ENCODE data around the gene ERC1.
"Not testable (repeated sequence)": the region's sequence is repeated elsewhere in the genome, so short reads cannot be mapped to it uniquely, and the experiment has no call there.

Gene ERC1

DNA sequence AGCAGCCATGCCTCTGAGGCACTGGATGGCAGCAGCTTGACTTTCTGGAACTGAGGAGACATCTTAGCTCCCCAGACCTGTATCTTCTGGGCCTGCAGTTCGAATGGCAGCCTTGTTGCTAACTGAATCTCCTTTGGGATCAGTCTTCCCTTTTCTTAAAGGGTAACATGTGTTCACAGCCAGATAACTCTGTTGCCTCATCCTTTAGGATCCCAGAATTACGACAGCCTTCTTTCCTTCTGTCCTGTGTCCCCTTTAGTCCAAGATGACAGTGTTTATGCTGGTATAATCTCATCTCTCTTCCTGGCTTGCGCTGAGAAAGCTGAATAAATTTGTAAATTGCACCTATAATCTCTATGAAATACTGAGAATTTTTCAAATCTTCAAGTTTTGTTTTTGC lies 9.1 kb upstream of the ERC1 start:
- no peak for DNase-seq (ENCODE audit: low read depth in 2 of 2)

DNA sequence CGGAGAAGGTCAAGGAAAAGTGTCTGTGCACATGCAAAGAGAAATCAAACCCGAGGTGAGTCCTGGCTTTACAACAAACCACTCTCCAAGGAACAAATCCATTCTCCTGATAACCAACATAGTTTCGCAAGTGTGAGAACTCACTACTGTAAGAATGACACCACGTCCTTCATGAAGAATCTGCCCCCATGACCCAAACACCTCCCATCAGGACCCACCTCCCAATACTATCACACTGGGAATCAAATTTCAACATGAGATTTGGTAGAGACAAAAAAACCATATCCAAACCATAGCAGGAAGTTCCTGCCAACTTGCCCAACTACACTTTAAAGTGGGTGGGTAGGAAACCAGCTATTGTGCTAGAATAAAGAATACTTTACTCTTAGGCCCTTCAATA lies 2.4 kb upstream of the ERC1 start:
- no peak for DNase-seq (ENCODE audit: low read depth in 2 of 2)

DNA sequence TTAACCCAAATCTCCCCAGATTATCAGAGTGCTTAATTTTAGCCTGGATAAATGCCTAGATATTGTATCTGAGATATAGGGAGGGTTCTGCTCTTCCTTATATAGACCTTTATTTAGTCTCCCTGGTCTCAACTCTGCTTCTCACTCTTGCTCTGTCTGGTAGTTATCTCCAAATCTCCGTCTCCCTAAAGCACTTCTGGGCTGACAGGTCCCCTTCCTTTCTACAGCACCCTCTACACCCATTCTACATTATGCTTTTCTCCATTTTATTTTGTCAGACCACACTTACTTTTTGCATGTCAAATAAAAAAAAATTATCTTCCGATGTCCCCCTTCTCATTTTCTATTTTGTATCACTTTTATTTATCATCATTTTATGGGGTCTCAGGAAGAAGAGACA lies 2.0 kb upstream of the ERC1 start:
- DNase-seq (ENCODE audit: low read depth in 2 of 2): no peak

DNA sequence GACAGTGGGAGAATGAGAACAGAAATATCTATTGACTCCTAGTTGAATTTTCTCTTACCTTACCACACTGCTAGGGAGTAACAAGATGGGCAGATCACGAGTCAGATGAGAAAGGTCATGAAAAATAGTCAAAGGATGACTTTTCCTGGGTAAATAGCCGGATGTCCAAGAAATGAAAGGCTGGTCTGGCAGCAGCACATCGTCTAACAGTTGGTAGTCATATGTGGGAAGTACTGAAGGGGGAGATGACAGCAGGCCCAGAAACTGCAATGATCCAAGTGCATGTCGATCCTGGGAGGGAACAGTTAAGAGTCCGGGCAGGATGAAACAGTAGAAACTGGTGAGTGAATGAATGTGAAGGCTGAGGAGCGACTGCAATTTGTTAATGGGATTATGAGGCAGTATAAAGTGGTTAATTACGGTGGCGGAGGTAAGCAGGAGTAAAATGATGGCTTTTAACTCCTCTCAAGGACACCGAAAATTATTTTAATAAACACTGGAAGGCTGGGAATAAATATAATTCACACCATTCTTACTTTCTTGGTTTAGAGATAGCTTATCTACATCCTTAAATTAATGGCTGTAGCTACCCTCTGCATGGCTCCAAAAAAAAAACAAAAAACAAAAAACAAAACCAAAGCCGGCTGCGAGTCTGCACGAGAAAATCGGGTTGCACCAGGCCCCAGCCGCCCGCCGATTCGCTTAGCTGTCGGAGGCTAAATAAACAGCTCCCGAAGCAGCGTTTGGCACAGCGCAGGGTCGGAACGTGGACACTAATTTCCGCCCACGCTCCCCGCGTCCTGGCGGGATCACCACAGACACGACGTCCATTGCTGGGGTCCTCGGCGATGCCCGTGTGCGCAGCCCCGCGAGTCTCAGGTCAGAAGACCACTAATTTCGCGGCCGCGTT lies 1.0 kb upstream of the ERC1 start:
- peak; percentile 40 to 48 for DNase-seq (ENCODE audit: low read depth in 2 of 2)

DNA sequence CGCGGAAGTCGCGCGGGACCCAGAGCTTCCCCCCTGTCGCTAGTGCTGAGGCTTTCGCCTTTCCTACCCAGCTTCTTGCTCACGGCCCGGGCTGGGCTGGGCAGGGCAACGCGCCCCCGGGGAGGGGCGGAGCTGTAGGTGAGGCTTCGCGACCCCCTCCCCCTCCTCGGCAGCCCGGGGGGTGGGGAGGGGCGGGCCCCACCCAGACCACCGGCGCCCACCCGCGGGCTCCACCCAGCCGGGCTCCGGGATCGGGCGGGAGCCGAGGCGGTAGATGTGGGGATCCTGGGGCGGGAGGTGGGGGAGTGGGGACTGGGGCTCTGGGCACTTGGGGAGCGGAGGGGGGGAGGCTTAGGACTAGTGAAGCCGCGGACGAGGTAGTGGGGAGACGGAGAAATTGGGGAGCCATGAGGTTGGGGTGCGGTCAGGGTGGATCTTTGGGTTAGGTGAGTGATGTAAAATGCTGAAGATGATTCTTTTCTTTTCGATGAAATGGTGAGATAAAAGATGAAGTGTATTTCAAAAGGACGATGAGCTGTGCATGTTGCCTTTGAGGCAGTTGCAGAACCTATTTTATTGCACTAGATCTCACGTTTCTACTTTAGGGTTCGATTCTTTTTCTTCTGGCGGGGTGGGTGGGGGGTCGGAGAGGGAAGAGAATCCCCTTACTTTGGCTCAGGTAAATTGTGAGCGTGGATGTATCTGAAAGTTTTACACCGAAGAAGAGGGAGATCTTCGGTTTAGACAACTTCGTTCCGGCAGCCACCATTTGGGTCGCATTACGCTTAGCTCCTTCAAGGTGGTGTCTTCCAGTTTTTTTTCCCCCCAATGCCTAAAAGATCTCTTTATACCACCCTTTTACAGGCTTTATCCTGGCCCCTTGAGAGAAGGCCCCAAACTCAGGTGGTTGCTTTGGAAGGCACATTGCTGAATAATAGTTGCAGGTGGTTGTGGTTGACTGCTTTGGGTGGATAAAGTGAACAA lies 619 bp downstream of the ERC1 start:
- DNase-seq (ENCODE audit: low read depth in 2 of 2): no peak

DNA sequence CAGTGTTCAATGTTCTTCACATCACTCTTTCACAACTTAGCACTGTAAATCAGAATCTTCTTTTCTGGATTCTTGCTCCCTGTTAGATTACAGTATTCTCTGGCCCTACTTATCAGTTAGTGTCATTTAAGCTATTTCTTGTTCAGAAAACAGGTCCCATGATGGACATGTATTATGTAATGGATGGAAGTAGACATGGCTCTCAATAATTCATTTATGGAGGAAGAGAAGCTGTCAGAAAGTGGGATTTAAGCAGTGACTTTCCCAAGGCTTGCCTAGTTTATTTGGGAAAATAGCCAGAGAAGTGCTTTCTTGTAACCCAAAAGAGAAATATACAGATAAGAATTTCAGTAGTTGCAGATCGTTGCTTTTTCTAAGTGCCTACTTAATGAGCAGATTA lies 1.6 kb downstream of the ERC1 start:
- no peak for DNase-seq (ENCODE audit: low read depth in 2 of 2)

DNA sequence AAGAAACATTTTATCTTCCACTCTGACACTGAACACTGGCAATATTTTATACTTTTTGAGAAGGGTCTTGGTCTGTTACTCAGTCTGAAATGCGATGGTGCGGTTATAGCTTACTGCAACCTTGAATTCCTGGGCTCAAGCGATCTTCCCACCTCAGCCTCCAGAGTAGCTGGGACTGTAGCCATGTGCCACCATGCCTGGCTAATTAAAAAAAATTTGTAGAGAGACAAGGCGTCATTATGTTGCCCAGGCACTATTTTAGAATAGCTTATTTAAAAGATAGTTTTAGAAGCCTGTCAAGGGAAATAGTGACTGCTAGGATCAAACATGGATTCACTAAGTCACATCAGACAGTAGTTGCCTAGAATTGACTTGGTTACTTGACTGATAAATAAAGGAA lies 5.9 kb downstream of the ERC1 start:
- no peak for DNase-seq (ENCODE audit: low read depth in 2 of 2)

DNA sequence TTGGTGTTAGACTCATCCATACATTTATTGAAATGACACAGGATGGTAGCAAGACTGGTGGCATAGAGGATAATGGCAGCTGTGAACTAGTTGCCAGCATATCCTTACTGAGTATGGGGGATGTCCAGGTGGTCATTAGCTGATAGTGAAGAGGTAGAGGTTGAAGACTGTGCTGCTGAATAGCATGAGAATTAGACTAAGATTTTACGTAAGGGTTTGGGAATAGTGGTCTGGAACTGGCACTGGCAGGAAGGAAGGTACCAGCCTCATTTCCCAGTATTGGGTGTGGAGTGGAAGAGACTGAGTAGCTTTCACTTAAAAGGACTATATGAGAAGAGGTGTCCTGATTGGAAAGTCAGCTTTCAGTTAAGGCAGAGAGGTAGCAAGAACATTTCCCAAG lies 6.5 kb downstream of the ERC1 start:
- no peak for DNase-seq (ENCODE audit: low read depth in 2 of 2)

DNA sequence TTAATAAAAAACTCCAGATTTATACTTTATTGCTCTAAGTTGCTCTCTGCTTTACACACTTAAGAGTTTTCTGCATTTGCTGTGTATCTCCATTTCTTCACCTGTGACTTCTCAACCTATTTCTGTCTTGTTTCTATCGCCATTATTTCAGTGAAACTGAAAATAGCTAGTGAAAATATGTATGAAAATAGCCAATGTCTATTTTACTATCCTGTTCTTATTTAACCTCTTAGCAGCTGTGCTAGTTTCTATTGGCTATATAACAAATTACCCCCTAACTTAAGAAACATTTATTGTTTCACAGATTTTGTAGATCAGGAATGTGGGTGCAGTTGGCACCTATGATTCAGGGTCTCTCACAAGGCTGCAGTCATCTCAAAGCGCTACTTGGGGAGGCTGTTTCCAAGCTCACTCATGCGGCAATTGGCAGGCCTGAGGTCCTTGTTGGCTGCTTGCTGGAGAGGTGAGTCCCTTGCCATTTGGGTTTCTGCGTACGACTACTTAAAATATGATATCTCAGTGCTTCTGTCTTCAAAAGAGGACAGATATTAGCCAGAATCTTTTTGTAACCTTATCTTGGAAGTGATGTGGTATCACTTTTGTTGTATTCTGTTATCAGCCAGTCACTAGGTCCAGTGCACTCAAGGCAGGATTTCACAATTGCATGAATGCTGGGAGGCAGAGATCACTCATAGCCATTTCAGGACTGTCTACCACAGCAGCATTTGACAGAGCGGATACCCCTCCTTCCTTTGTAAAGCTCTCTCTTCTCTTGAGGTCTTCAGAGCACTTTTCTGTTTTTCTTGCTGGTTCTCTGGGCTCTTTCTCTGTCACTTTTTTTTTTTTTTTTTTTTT lies 7.2 kb downstream of the ERC1 start:
- DNase-seq (ENCODE audit: low read depth in 2 of 2): no peak

DNA sequence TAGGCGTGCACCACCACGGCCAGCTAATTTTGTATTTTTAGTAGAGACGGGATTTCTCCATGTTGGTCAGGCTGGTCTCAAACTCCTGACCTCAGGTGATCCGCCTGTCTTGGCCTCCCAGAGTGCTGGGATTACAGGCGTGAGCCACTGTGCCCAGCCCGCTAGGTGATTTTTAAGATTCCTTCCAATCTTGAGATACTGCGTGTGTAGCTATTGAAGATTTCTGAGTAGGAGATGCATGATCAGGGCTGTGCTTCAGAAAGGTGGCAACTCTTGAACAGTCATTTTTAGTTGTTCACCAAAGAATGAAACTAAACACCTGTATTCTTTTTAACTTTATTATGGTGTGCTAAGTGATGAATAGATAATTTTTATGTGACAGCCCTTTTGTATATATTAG lies 8.7 kb downstream of the ERC1 start:
- DNase-seq (ENCODE audit: low read depth in 2 of 2): not testable (repeated sequence)

DNA sequence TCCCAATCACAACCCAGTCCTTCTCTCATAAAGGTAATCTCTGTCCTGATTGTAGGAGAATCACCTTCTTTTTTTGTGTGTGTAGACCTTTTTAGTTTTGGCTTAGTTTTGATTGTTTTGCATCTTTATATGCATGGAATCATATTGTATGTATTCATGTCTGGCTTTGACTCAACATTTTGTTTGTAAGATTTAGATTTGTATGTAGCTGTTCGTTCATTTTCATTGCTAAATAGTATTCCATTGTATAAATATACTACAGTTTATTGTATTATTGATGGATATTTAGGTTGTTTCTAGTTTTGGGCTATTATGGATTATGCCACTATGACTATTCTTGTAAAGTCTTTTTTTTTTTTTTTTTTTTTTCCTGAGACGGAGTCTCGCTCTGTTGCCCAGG lies 10.5 kb downstream of the ERC1 start:
- DNase-seq (ENCODE audit: low read depth in 2 of 2): no peak

DNA sequence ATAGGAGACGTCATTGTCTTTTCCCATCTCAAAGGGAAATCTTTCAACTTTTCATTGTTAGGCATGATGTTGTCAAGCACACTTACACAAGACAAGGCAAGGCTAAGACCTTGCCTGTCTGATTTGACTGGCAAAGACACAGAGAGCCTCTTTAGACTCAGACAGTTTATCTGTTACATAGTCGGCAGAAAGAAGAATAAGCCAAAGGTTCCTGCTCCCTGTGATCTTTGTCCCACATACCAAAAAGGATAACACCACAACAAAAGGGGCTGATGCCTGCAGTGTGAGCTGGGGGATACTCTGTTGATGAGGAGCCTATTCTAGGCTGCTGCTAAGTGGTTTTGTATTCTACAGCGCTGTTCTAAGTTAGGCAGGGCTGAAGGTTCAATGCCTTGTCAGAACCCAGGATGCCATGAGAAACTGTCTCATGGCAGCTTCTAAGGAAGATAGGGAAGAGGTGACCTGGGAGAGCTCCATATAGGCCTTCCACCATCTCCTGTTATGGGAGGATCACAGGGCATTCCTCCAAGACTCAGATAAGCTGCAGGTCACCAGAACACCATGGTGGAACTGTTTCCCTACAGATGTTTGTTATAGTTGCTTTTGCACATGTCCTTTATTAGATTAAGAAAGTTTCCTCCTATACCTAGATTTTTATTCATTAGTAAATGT lies 12.7 kb downstream of the ERC1 start:
- DNase-seq (ENCODE audit: low read depth in 2 of 2): no peak

DNA sequence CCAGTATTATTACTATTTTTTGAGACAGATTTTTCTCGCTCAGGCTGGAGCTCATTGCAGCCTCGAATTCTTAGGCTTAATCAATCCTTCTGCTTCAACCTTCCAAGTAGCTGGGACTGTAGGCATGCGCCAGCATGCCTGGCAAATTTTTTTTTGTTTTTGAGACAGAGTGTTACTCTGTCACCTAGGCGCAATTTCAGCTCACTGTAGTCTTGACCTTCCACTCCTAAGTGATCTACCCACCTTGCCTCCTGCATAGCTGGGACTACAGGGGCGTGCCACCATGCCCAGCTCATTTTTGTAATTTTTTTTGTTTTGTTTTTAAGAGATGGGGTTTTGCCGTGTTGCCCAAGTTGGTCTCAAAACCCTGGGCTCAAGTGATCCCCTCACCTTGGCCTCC lies 15.2 kb downstream of the ERC1 start:
- DNase-seq (ENCODE audit: low read depth in 2 of 2): no peak

DNA sequence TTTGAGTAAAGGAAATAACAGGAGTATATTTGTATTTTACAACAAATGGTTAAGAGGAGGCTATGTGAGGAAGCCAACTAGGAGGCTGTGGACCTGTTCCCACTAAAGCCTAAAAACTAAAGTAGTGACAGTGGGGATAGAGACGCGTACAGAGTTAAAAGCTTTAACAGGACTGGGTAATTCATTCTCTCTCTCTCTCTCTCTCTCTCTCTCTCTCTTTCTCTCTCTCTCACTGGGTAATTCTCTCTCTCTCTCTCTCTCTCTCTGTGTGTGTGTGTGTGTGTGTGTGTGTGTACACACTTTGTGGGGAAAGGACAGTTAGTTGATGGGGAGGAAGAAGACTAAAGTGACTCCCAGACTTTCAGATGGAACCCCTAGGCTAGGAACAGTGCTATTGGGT lies 16.3 kb downstream of the ERC1 start:
- no peak for DNase-seq (ENCODE audit: low read depth in 2 of 2)

DNA sequence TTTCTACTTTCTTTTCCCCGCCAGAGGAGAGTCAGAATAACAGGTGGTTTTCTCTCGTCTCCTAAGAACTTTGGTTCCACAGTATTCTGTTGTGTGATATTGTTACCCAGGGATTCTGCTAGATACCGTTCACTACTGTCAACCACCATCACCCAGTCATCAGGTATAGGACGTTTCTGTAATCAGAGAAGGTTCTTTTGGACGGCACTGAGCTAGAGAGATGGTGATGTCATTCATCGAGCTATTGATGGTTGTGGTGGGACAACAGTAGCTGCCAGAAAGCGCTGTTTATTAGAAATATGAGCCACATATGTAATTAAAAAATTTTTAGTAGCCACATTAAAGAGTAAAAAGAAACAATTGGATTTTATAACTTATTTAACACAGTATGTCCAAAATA lies 17.0 kb downstream of the ERC1 start:
- DNase-seq (ENCODE audit: low read depth in 2 of 2): no peak

DNA sequence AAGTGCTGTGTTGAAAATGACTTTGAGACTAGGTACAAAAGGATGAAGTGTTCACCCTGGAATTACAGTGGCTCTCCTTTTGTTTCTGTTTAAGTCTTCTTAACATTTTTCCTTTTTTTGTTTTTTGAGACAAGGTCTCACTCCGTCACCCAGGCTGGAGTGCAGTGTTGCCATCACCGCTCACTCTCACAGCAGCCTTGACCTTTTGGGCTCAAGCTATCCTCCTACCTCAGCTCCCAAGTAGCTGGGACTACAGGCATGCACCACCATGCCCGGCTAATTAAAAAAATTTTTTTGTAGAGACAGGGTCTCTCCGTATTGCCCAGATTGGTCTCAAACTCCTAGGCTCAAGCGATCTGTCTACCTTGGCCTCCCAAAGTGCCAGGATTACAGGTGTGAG lies 20.1 kb downstream of the ERC1 start:
- no peak for DNase-seq (ENCODE audit: low read depth in 2 of 2)

DNA sequence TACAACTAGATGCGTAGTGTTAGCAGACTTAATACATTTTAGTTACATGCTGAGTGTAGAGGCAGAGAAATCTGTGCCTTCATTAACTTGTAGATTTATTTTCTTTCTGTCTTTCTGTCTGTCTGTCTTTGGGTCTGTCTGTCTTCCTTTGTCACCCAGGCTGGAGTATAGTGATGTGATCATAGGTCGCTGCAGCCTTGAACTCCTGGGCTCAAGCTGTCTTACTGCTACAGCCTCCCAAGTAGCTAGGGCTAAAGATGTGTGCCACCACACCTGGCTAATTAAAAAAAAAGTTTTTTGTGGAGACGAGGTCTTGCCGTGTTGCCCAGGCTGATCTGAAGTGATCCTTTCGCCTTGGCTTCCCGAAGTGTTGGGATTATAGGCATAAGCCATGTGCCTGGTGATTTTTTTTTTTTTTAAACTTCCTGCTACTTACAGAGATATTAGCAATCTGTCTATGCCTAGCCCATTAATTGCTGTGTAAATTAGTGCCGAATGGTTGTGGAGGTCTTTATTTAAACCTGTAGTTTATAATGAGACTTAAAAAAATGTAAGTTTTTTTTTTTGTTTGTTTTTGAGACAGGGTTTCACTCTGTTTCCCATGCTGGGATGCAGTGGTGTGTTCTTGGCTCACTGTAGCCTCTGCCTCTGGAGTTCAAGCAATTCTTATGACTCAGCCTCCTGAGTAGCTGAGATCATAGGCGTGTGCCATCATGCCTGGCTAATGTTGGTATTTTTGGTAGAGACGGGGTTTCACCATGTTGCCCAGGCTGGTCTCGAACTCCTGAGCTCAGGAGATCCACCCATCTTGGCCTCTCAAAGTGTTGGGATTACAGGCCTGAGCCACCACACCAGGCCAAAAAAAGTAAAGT lies 22.8 kb downstream of the ERC1 start:
- DNase-seq (ENCODE audit: low read depth in 2 of 2): no peak

DNA sequence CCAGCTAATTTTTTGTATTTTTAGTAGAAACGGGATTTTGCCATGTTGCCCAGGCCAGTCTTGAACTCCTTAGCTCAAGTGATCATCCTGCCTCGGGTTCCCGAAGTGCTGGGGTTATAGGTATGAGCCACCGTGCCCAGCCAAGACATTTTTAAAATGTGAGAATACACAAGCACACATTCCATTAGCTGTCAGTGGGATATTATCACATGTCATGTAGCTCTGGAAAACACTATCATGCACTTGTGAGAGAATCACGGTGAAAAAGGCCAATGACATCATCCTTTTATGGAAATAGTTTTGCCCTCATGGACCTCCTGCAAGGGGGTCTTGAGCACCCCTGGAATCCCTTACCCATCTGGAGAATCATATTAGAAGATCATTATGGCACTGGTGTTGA lies 28.3 kb downstream of the ERC1 start:
- DNase-seq (ENCODE audit: low read depth in 2 of 2): no peak

DNA sequence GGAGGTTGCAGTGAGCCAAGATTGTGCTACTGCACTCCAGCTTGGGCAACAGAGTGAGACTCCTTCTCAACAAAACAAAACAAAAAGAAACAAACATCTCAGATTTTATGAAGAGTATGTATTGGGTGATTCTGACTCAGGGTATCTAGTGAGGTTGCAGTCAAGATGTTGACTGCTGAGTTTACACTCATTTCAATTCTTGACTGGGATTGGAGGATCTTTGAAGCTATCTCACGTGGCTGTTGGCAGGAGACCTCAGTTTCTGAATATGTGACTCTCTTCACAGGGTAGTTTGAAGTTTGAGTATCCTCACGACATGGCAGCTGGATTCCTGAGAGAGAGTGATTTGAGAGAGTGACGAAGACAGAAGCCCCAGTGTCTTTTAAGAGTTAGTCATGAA lies 29.4 kb downstream of the ERC1 start:
- no peak for DNase-seq (ENCODE audit: low read depth in 2 of 2)
